Endodermal cell (in vitro differentiated cells): Measurements from ENCODE around the gene KRT32. TPM values are rescaled to one million over a fixed set of nuclear protein-coding genes. Genes with fewer than 3 reads are reported as not detected.

ENCODE experiments used
- DNase-seq: peaks from one replicate; pipeline ENCODE4 v3.0.0-alpha.2; 2017
- H3K27ac ChIP-seq: 2 replicates; pipeline ENCODE4 v1.5.1; 2013; ENCODE audit warnings: mild to moderate bottlenecking, low read depth, low read length, moderate library complexity
- H3K27me3 ChIP-seq: 2 replicates; pipeline ENCODE4 v1.6.1; 2013; ENCODE audit warnings: mild to moderate bottlenecking, low read length, moderate library complexity; ENCODE audit not compliant: insufficient read depth, control insufficient read depth, poor library complexity, severe bottlenecking
- H3K36me3 ChIP-seq: 2 replicates; pipeline ENCODE4 v1.7.0; 2013; ENCODE audit warnings: mild to moderate bottlenecking, low read length, moderate library complexity; ENCODE audit not compliant: control insufficient read depth, insufficient read depth
- H3K4me1 ChIP-seq: one replicate; pipeline ENCODE4 v1.7.0; 2013; ENCODE audit warnings: low read length; ENCODE audit not compliant: control insufficient read depth, insufficient read depth
- H3K4me3 ChIP-seq: 2 replicates; pipeline ENCODE4 v1.5.1; 2013; ENCODE audit warnings: mild to moderate bottlenecking, low read length, moderate library complexity
- H3K9ac ChIP-seq: 2 replicates; pipeline ENCODE4 v1.6.1; 2013; ENCODE audit warnings: mild to moderate bottlenecking, low read length, moderate library complexity; ENCODE audit not compliant: poor library complexity, severe bottlenecking; ENCODE audit errors: extremely low read depth
- H3K9me3 ChIP-seq: 2 replicates; pipeline ENCODE4 v1.6.1; 2013; ENCODE audit warnings: mild to moderate bottlenecking, low read length, moderate library complexity; ENCODE audit not compliant: control insufficient read depth
- H3K27ac Mint-ChIP-seq: 2 replicates; pipeline ENCODE4 v1.8.0; 2020; ENCODE audit warnings: mixed read lengths
- H3K27me3 Mint-ChIP-seq: 2 replicates; pipeline ENCODE4 v1.8.0; 2021; ENCODE audit warnings: mild to moderate bottlenecking, mixed read lengths; ENCODE audit not compliant: insufficient read depth
- H3K36me3 Mint-ChIP-seq: 2 replicates; pipeline ENCODE4 v1.8.0; 2020; ENCODE audit warnings: low read depth, mixed read lengths
- H3K4me1 Mint-ChIP-seq: 2 replicates; pipeline ENCODE4 v1.8.0; 2020; ENCODE audit warnings: mixed read lengths
- H3K4me3 Mint-ChIP-seq: 2 replicates; pipeline ENCODE4 v1.8.0; 2020; ENCODE audit warnings: mild to moderate bottlenecking, moderate library complexity, mixed read lengths
- H3K9me3 Mint-ChIP-seq: 2 replicates; pipeline ENCODE4 v1.8.0; 2020; ENCODE audit warnings: mild to moderate bottlenecking, mixed read lengths
- CTCF ChIP-seq: fragments of 200-600 bp; sonication (generic); conservative IDR thresholded peaks from 2 replicates; pipeline ENCODE4 v1.5.0; 2021; ENCODE audit warnings: antibody characterized with exemption, mild to moderate bottlenecking
- WGBS, 2 experiments: methylation state at CpG; one replicate each; pipeline versions ENCODE4 v1.1.5 to v1.1.7; 2013; ENCODE audit warnings: missing lambda C conversion rate in 2 of 2, mixed read lengths in 1 of 2; ENCODE audit not compliant: insufficient coverage in 1 of 2, insufficient read length in 1 of 2; 5-methylcytosine and 5-hydroxymethylcytosine counted together
- total RNA-seq, 2 donors: library from RNA; stranded (reverse); fragmentation: NEBNext Ultra II Directional in 1 of 2; extraction: Animal tissue kit (Norgen Biotek cat#: 25700) in 1 of 2; gene quantifications; 2 replicates in 1 of 2; 3 replicates in 1 of 2; pipeline ENCODE4 v1.2.1, GENCODE V29; 2021

The KRT32 gene
- total RNA-seq, 2 donors from 2014 or later, result not detected

- H3K27ac Mint-ChIP-seq, result no peak overlapping the region
- no peak overlapping the region for H3K4me3 ChIP-seq
- no peak overlapping the region for H3K4me3 Mint-ChIP-seq
Measured at GRCh38 chr17:41480136-41480535, 12.9 kb upstream of the KRT32 start.

GRCh38 chr17:41478237-41478636 lies 11.1 kb upstream of the KRT32 start:
- no peak overlapping the region for H3K27ac ChIP-seq
- WGBS, 2 experiments, result 94 to 98% methylated on average over 6 to 8 of the region's 8 CpGs
- H3K36me3 Mint-ChIP-seq, result no peaks in the 10 kb centered on the region

More at GRCh38 chr17:41480136-41480535, 12.9 kb upstream of the KRT32 start:
- Histone ChIP-seq H3K9me3 (no peaks in the 10 kb centered on the region), H3K27me3 (no peaks in the 10 kb centered on the region), H3K27ac (no peak overlapping the region), H3K36me3 (no peaks in the 10 kb centered on the region), H3K4me1 (peaks cover 7% of the 10 kb centered on the region), H3K9ac (no peak overlapping the region)
- no peaks in the 10 kb centered on the region for H3K36me3 Mint-ChIP-seq
- H3K27me3 Mint-ChIP-seq, result peaks cover 5% of the 10 kb centered on the region
- no peak for TF ChIP-seq CTCF
- H3K9me3 Mint-ChIP-seq, result no peaks in the 10 kb centered on the region
- peaks cover 10% of the 10 kb centered on the region for H3K4me1 Mint-ChIP-seq
- WGBS, 2 experiments, result 71 to 75% methylated on average over 1 to 2 of the region's 2 CpGs
- DNase-seq, result no peak

GRCh38 chr17:41476866-41477815 lies 10.0 kb upstream of the KRT32 start:
- Mint-ChIP-seq H3K9me3 (peaks cover 5% of the 10 kb centered on the region), H3K36me3 (no peaks in the 10 kb centered on the region), H3K27me3 (peaks cover 6% of the 10 kb centered on the region), H3K4me1 (no peaks in the 10 kb centered on the region), H3K27ac (no peak overlapping the region), H3K4me3 (no peak overlapping the region)
- Histone ChIP-seq H3K9me3 (peaks cover 1% of the 10 kb centered on the region), H3K4me3 (no peak overlapping the region), H3K4me1 (no peaks in the 10 kb centered on the region), H3K9ac (no peak overlapping the region), H3K27ac (no peak overlapping the region), H3K36me3 (no peaks in the 10 kb centered on the region), H3K27me3 (no peaks in the 10 kb centered on the region)
- 92 to 95% methylated on average over 19 to 22 of the region's 22 CpGs for WGBS, 2 experiments
- DNase-seq, result no peak
- no peak for TF ChIP-seq CTCF

More at GRCh38 chr17:41478237-41478636, 11.1 kb upstream of the KRT32 start:
- Histone ChIP-seq H3K4me3 (no peak overlapping the region), H3K9ac (no peak overlapping the region), H3K27me3 (no peaks in the 10 kb centered on the region), H3K4me1 (no peaks in the 10 kb centered on the region), H3K9me3 (no peaks in the 10 kb centered on the region), H3K36me3 (no peaks in the 10 kb centered on the region)
- no peak for TF ChIP-seq CTCF
- H3K4me3 Mint-ChIP-seq, result no peak overlapping the region
- no peak overlapping the region for H3K27ac Mint-ChIP-seq
- H3K27me3 Mint-ChIP-seq, result peaks cover 2% of the 10 kb centered on the region
- H3K9me3 Mint-ChIP-seq, result no peaks in the 10 kb centered on the region
- H3K4me1 Mint-ChIP-seq, result peaks cover under 1% of the 10 kb centered on the region
- no peak for DNase-seq
